NCI-H1694 (cell line): Measurements from ENCODE around the gene NPBWR2.
"Not testable (repeated sequence)": the region's sequence is repeated elsewhere in the genome, so short reads cannot be mapped to it uniquely, and the experiment has no call there.

Source experiments
- DNase-seq: peaks from one replicate; lab custom pipeline; 2025; lab: John Stamatoyannopoulos, UW

The NPBWR2 gene

GRCh38 chr20:64144144-64144912 is 37.0 kb upstream of the NPBWR2 start:
- DNase-seq, result no peak

DNA sequence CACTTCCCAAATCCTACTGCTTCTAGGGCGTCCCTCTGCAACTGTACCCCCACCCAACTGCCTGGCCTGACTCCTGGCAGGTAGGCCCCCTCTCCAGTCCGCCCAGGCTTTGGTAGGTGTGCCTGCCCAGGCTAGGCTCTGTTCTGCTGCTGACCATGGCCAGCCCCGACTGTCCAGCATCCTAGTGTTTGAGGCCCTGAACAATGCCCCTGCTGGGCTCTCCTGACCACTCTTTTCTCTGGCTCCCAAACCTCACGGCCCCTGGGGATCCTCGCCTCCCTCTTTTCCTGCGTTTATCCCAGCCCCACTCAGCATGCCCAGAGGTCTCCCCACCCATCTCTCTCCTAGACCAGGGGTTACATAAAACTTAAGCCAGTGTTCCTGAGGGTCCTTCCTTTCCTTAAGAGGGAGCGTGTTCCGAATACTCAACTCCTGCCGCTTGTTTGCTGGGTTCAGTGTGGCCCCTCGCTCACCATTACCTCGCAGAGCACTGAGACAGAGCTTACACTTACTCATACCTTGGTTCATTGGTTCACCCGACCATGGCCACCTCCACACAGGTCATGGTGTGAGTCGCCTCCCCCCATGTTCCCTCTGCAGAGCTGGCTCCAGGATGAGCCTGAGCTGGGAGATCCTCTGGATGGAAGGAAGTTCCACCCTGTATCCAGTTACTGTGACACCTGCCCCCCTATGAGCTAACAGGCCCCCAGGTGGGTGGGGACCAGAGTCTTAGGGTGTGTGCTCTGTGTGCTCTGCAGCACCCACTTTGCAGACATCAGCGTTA is 35.8 kb upstream of the NPBWR2 start:
- DNase-seq, result no peak

DNA sequence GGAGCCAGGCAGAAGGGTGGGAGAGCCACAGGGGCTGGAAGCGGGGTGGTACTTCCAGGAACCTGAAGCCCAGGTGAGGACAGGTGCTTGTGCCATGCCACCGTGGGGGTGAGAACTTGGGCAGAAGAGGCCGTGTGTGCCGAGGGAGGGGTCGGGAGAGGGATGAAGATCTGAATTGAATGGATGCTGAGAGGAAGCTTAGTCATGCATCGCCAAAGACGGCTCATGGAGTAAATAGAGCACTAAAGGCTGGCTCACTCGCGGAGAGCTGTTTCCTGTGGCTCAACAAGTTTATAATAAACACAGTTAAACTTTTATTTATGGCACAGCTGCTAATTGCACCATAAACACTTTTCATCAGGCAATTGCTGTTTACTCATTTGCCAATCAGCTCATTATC is 35.2 kb upstream of the NPBWR2 start:
- DNase-seq, result no peak

- DNase-seq, result no peak
These were observed 33.6 kb upstream of the NPBWR2 start for GRCh38 chr20:64140956-64141355.

DNA sequence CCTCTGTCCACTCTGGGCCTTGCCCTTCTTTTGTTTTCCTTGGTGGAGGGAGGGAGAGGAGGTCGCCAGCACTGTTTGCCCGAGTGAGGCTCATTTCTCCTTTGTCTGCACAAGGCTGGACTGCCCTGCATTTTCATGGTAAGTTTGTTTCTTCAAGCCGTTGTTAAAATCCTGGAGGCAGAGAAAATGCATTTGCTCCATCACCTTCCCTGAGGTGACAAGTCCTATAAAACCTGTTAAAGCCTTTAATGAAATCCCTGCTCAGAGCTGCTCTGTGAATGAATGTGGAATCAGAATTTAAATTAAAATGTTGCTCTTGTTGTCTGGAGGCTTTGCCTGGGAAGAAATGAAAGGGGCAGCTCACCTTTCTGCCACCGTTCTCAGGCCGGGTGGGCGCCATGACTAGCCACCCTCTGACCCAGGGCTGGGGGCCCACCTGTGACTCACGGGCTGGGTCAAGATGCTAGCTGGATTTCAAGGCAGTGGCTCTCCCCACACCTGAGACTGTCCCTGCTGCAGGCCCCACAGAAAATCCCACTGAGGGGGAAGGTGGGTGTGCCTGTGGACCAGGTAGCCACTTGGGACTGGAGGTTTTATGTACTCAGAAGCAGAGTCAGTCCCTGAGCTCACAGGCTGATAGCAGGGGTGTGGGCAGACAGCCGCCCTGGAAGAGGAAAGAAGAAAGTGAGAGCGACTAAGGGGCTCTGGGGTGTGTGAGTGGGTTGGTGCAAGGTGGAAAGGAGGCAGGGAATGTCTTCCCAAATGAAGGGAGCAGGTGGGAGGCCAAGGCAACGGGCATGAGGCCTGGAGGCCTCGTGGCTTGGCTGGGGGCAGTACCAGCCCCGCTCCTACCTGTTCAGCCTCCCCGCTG is 32.9 kb upstream of the NPBWR2 start:
- DNase-seq, result no peak

GRCh38 chr20:64139199-64140060 is 32.1 kb upstream of the NPBWR2 start:
- DNase-seq, result no peak

- DNase-seq, result no peak
These were observed 31.0 kb upstream of the NPBWR2 start for GRCh38 chr20:64138276-64138815.

DNA sequence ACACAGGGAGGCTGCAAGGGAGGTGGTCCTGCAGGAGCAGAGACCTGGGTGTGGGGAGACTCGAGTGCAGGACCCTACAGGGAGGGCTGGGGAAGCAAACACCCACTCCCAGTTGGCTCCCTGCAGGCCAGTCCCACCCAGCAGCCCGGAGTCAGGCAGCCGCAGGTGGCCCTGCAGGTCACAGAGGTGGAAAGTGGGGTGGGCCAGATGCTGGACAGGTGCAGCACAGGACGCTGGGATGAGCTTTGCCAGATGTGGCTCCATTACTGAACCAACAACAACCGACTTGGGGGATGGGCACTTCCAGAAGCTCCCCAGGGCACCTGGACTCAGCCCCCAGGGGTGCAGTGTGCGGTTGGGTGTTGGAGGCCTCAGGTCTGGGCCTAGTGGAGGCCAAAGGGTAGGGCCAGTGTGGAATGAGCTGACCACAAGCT is 30.2 kb upstream of the NPBWR2 start:
- DNase-seq, result no peak

DNA sequence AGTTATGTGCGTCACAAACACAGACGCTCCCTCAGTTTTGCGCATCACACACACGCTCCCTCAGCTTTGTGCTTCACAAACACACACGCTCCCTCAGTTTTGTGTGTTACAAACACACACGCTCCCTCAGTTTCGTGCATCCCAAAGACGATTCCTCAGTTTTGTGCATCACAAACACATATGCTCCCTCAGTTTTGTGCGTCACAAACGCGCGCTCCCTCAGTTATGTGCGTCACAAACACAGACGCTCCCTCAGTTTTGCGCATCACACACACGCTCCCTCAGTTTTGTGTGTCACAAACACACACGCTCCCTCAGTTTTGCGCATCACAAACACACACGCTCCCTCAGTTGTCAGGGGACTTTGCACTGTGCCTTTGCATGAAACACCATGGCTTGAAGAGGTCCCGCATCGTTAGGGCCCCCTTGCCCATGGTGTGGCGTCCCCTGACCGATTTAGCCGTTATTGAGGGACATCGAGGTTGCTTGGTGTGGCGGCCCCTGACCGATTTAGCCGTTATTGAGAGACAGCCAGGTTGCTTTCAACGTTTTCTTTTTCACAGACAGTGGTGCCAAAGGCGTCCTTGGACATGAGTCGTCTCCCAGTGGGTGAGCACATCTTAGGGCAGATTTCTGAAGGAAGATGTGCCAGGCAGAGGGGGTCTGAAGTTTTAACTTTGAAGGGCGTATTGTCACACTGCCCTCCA is 28.8 kb upstream of the NPBWR2 start:
- no peak for DNase-seq

GRCh38 chr20:64134744-64135143 is 27.4 kb upstream of the NPBWR2 start:
- DNase-seq, result not testable (repeated sequence)

GRCh38 chr20:64133951-64134407 is 26.6 kb upstream of the NPBWR2 start:
- no peak for DNase-seq

DNA sequence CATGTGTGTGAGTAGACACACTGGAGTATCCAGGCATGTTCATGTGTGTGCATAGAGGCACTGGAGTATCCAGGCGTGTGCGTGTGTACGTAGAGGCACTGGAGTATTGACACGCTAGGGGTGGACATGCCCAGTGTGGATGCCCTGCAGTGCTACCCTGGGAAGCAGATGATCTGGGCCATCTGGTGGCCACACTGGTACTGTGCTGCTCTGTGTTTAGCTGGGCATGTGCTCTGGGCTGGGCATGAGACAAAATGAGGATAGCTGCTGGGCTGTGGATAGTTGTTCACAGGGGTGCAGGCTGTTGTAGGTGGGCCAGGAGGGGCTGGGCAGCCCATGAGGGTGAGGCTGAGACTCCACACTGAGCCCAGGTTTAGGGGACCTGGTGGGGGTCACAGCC is 24.0 kb upstream of the NPBWR2 start:
- no peak for DNase-seq

DNA sequence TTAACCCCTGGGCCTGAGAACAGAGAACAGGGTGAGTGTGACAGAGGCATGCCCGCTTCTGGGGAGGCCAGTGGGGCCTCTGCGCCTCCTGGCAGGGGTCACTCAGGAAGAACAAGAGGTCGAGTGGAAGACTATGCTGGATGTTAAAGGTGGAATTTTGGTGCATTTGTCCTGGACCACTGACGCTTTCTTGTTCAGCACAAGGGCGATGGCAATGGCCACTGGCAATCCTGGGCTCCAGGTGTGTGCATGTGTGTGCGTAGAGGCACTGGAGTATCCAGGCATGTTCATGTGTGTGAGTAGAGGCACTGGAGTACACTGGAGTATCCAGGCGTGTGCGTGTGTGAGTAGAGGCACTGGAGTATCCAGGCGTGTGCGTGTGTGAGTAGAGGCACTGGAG is 23.5 kb upstream of the NPBWR2 start:
- DNase-seq, result no peak

DNA sequence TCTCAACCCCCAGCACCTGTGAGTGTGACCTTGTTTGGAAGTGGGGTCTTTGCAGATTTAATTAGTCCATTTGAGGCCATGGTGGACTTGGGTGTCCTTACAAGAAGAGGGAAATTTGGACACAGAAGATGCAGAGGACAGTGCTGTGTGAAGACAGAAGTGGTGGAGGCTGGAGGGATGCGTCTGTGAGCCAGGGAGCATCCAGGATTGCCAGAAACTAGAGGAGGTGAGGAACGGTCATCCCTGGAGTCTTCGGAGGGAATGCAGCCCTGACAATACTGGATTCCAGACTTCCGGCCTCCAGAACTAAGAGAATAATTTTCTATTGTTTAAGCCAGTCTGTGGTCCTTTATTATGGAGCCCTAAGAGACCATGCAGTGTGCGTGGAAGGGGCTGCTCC is 22.9 kb upstream of the NPBWR2 start:
- no peak for DNase-seq

DNA sequence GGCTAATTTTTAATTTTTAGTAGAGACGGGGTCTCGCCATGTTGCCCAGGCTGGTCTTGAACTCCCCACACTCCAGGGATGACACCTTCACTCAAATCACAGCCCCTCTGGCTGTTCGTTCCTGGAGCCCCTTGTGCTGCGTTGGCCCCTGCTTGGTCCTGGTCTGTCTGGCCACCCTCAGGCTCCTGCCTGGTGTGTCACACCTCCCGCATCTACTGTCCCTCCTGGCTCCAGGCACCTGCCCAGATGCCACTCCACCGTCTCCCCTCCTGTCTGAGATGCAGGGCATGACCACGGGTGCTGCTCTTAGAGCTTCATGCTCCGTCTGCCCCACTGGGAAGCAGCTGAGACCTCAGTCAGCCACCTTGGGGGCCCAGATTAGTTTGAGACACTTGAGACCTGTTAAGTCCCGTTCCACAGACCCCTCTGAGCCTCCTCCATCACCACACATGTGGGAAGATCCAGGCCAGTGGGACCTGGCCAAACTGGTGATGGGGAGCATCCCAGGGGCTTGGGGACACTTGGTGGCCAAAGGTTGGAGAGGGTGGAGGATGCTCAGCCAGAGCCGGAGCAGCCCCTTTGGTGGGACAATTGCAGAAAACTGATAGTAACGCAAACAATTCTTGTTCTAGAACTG is 21.9 kb upstream of the NPBWR2 start:
- DNase-seq, result no peak

DNA sequence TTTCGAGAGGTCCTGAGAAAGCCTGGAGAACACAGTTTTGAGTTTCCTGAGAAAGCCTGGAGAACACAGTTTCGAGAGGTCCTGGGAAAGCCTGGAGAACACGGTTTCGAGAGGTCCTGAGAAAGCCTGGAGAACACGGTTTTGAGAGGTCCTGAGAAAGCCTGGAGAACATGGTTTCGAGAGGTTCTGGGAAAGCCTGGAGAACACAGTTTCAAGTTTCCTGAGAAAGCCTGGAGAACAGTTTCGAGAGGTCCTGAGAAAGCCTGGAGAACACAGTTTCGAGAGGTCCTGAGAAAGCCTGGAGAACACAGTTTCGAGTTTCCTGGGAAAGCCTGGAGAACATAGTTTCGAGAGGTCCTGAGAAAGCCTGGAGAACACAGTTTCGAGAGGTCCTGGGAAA is 16.2 kb upstream of the NPBWR2 start:
- not testable (repeated sequence) for DNase-seq

- not testable (repeated sequence) for DNase-seq
These were observed 15.6 kb upstream of the NPBWR2 start for GRCh38 chr20:64122927-64123326.

DNA sequence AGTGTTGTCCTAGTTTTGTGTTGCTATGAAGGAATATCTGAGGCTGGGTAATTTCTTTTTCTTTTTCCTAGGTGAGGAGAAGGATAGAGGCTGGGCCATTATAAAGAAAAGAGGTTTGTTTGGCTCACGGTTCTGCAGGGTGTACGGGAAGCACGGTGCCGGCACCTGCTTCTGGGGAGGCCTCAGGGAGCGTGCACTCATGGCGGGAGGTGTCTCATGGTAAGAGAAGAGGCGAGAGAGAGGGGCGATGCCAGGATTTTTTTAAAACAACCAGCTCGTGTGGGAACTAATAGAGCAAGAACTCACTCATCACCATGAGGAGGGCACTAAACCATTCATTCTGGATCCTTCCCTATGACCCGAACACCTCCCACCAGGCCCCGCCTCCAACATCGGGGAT is 14.2 kb upstream of the NPBWR2 start:
- DNase-seq, result no peak

DNA sequence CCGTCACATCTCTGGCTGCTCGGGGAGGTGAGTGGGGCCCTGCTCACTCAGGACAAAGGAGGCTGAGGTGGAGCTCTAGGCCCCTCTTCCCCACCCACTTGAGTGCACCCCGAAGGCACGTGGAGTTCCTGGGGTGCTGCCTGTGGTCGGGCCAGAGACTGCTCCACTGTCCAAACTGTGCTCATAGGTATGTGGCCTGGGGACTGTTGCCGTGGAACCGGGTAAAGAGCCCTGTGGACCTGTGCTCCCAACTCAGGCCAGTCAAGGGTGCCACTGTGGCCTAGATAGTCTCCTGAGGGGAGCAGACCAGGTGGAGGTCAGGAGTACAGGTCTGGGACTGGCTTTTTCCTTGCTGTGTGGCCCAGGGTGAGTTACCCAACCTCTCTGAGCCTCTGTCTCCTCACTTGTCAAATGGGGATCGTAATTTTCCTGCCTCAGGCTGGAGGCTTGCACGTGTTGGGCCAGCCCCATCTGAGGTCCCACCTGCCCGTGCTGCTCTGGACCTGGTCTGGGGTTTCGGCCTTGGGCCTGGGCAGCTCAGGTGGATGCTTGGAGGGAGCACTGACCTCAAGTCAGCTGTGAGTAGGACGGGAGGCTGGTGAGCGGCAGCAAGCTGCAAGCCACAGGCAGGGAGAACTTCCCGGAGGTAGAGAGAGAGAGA is 12.4 kb upstream of the NPBWR2 start:
- no peak for DNase-seq
